ENCODE results near the gene FNDC3A. TPM values are rescaled to one million over a fixed set of nuclear protein-coding genes. Genes with fewer than 3 reads are reported as not detected.

The FNDC3A gene
- total and polyA plus RNA-seq, 2 experiments from 2014 or later = 21.9 to 73.5 TPM

DNA sequence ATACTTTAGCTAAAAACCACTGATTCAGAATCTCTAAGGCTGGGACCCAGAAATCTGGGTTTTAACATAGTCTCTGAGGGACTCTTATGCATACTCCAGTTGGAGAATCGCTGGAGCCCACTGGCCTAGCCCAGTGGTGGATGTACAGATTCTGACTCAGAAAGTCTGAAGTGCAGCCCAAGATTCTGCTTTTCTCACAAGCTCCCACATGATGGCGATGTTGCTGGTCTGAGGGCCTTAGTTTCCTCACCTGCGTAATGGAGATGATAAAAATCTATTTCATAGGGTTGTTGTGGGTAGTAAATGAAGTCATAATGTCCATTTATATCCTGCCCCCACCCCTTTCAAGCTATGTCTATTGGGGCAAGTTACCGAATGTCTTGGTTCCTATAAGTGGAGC is 264.3 kb downstream of the FNDC3A start:
- no peaks in the 10 kb centered on the region for H3K36me3 ChIP-seq (replicated peaks; ENCODE audit: insufficient read depth, low read depth)
- H3K27me3 ChIP-seq = no peaks in the 10 kb centered on the region
- H3K27ac ChIP-seq = no peak overlapping the region
- no peaks in the 10 kb centered on the region for H3K4me1 ChIP-seq (ENCODE audit: insufficient read depth)
- no peaks in the 10 kb centered on the region for H3K9me2 ChIP-seq (replicated peaks; ENCODE audit: insufficient read depth)
- no peak overlapping the region for H2AFZ ChIP-seq
- DNase-seq (ENCODE audit: low spot score) = peak; percentile 32
- H3K79me2 ChIP-seq = no peaks in the 10 kb centered on the region
- TF ChIP-seq EZH2phosphoT487 (IDR thresholded peaks at IDR 0.05; ENCODE audit: low read depth, severe bottlenecking, unreplicated experiment) (no peak), CTCF (IDR thresholded peaks at IDR 0.05; ENCODE audit: poor library complexity) (peak; percentile 40), EZH2 (IDR thresholded peaks at IDR 0.05; ENCODE audit: borderline replicate concordance) (no peak)
- H3K9me3 ChIP-seq (ENCODE audit: low read depth) = no peaks in the 10 kb centered on the region
- H4K20me1 ChIP-seq (ENCODE audit: insufficient read depth, poor library complexity, severe bottlenecking) = no peaks in the 10 kb centered on the region
- H3K4me2 ChIP-seq = no peak overlapping the region
- 41% methylated on average over 4 of the region's 4 CpGs for WGBS (ENCODE audit: low lambda C conversion rate, missing lambda C conversion rate)
- no peak overlapping the region for H3K4me3 ChIP-seq

- no peak overlapping the region for H3K4me2 ChIP-seq
- whole genome bisulfite sequencing (ENCODE audit: low lambda C conversion rate, missing lambda C conversion rate) = 92% methylated on average over 7 of the region's 7 CpGs
Observed at GRCh38 chr13:49241296-49241695, 265.6 kb downstream of the FNDC3A start.

DNA sequence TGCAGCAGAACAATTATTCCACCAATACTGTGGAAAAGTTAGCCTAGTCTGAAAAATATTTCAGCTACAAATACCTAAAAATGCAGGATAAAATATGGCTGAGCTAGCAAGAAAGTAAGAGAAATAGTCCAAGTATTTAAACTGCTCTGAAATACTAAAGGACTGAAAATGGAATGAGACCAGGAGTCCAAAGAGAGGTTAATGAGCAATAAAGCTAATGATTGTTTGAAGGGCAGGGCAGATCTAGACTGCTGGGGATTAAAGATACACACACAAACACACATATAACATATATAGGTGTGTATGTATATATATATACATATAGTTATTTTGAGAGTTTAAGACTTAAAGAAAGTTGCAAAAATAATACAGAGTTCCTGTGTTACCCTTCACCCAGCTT is 269.4 kb downstream of the FNDC3A start:
- Histone ChIP-seq H3K27ac (no peak overlapping the region), H3K4me2 (no peak overlapping the region)
- no peak for DNase-seq (ENCODE audit: low spot score)

More at GRCh38 chr13:49241296-49241695, 265.6 kb downstream of the FNDC3A start:
- Histone ChIP-seq H3K27me3 (no peaks in the 10 kb centered on the region), H4K20me1 (ENCODE audit: insufficient read depth, poor library complexity, severe bottlenecking) (no peaks in the 10 kb centered on the region), H3K4me3 (no peak overlapping the region), H3K4me1 (ENCODE audit: insufficient read depth) (no peaks in the 10 kb centered on the region), H3K9me2 (replicated peaks; ENCODE audit: insufficient read depth) (no peaks in the 10 kb centered on the region), H3K9me3 (ENCODE audit: low read depth) (no peaks in the 10 kb centered on the region), H3K27ac (no peak overlapping the region), H2AFZ (no peak overlapping the region), H3K79me2 (no peaks in the 10 kb centered on the region), H3K36me3 (replicated peaks; ENCODE audit: insufficient read depth, low read depth) (no peaks in the 10 kb centered on the region)
- no peak for DNase-seq (ENCODE audit: low spot score)
- TF ChIP-seq EZH2 (IDR thresholded peaks at IDR 0.05; ENCODE audit: borderline replicate concordance) (no peak), CTCF (IDR thresholded peaks at IDR 0.05; ENCODE audit: poor library complexity) (no peak), EZH2phosphoT487 (IDR thresholded peaks at IDR 0.05; ENCODE audit: low read depth, severe bottlenecking, unreplicated experiment) (no peak)

More for the DNA sequence above, 269.4 kb downstream of the FNDC3A start:
- Histone ChIP-seq H3K4me3 (no peak overlapping the region), H3K36me3 (replicated peaks; ENCODE audit: insufficient read depth, low read depth) (no peaks in the 10 kb centered on the region), H3K79me2 (peaks cover 8% of the 10 kb centered on the region), H3K4me1 (ENCODE audit: insufficient read depth) (no peaks in the 10 kb centered on the region), H3K9me3 (ENCODE audit: low read depth) (no peaks in the 10 kb centered on the region), H3K27me3 (no peaks in the 10 kb centered on the region), H4K20me1 (ENCODE audit: insufficient read depth, poor library complexity, severe bottlenecking) (no peaks in the 10 kb centered on the region), H3K9me2 (replicated peaks; ENCODE audit: insufficient read depth) (no peaks in the 10 kb centered on the region), H2AFZ (no peak overlapping the region)
- TF ChIP-seq CTCF (IDR thresholded peaks at IDR 0.05; ENCODE audit: poor library complexity) = no peak
- TF ChIP-seq EZH2 (IDR thresholded peaks at IDR 0.05; ENCODE audit: borderline replicate concordance) = no peak
- no peak for TF ChIP-seq EZH2phosphoT487 (IDR thresholded peaks at IDR 0.05; ENCODE audit: low read depth, severe bottlenecking, unreplicated experiment)

Measured in hepatocyte (in vitro differentiated cells).